ENCODE measurements around the gene AIM2. TPM values are rescaled to one million over a fixed set of nuclear protein-coding genes. Genes with fewer than 3 reads are reported as not detected.

Gene AIM2
- total RNA-seq, 1 experiment from 2014 or later = 1.1 TPM

DNA sequence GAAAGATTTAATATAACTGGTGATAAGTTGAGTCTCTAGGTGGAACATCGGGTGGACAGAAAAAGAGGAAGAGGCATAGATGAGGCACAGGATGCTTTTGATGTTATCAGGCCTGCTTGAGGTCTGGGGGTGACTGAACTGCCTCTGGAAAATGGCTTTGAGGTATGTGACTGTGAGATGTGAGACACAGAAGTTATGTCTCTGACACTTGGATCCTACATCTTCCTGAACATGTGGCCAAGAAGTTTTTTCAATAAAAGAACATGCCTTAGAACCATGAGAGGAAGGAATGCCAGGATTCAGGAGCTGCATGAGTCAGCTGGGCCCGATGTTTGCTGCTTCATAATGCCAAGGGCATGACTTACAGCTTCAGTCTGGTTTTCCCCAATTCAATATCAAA lies 11.5 kb upstream of the AIM2 start (continued):
- TF ChIP-seq, protein P1, sequence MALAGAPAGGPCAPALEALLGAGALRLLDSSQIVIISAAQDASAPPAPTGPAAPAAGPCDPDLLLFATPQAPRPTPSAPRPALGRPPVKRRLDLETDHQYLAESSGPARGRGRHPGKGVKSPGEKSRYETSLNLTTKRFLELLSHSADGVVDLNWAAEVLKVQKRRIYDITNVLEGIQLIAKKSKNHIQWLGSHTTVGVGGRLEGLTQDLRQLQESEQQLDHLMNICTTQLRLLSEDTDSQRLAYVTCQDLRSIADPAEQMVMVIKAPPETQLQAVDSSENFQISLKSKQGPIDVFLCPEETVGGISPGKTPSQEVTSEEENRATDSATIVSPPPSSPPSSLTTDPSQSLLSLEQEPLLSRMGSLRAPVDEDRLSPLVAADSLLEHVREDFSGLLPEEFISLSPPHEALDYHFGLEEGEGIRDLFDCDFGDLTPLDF (CRISPR knock-in tag; IDR thresholded peaks at IDR 0.05) = no peak
- TF ChIP-seq, protein P2, sequence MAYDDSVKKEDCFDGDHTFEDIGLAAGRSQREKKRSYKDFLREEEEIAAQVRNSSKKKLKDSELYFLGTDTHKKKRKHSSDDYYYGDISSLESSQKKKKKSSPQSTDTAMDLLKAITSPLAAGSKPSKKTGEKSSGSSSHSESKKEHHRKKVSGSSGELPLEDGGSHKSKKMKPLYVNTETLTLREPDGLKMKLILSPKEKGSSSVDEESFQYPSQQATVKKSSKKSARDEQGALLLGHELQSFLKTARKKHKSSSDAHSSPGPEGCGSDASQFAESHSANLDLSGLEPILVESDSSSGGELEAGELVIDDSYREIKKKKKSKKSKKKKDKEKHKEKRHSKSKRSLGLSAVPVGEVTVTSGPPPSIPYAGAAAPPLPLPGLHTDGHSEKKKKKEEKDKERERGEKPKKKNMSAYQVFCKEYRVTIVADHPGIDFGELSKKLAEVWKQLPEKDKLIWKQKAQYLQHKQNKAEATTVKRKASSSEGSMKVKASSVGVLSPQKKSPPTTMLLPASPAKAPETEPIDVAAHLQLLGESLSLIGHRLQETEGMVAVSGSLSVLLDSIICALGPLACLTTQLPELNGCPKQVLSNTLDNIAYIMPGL (CRISPR knock-in tag; IDR thresholded peaks at IDR 0.05) = no peak
- TF ChIP-seq HMGA2 (CRISPR knock-in tag; IDR thresholded peaks at IDR 0.05) = no peak
- TF ChIP-seq, protein P3, sequence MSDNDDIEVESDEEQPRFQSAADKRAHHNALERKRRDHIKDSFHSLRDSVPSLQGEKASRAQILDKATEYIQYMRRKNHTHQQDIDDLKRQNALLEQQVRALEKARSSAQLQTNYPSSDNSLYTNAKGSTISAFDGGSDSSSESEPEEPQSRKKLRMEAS (CRISPR knock-in tag; IDR thresholded peaks at IDR 0.05) = no peak

DNA sequence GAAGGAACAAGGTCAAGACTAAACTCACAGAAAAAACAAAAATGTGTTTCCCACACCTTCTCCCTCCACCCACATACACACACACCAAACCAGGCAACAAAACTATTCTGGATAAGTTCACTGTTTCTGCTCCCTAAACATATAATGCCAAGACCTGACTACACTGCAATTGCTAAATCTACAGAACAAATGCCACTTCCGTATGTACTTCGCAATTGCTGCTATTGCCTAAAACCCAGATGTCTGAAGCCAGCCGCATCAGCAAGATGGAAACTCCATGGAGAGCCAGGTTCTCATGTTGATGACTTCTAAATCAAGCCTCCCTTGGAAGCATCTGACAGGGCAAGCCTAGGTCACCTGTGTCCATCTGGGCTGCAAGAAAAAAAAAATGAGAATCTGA lies 8.3 kb upstream of the AIM2 start:
- no peak overlapping the region for H3K4me3 Mint-ChIP-seq
- ATAC-seq (no peak), DNase-seq (ENCODE audit: low spot score) (no peak)
- H3K27me3 Mint-ChIP-seq (ENCODE audit: low read depth) = no peaks in the 10 kb centered on the region
- no peaks in the 10 kb centered on the region for H3K36me3 Mint-ChIP-seq
- no peaks in the 10 kb centered on the region for H3K4me1 Mint-ChIP-seq
- ChIA-PET CTCF (no interaction called here), POLR2A (no interaction called here)
- H3K9me3 Mint-ChIP-seq = no peaks in the 10 kb centered on the region
- no peak for TF ChIP-seq GTF2I (CRISPR knock-in tag; conservative IDR thresholded peaks at IDR 0.05)
- TF ChIP-seq, protein P3 (CRISPR knock-in tag; IDR thresholded peaks at IDR 0.05) = no peak
- TF ChIP-seq, protein P4, sequence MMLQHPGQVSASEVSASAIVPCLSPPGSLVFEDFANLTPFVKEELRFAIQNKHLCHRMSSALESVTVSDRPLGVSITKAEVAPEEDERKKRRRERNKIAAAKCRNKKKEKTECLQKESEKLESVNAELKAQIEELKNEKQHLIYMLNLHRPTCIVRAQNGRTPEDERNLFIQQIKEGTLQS (CRISPR knock-in tag; conservative IDR thresholded peaks at IDR 0.05) = no peak
- no peak for TF ChIP-seq RORB (CRISPR knock-in tag; IDR thresholded peaks at IDR 0.05)
- TF ChIP-seq CREM (CRISPR knock-in tag; IDR thresholded peaks at IDR 0.05) = no peak
- TF ChIP-seq FOXK1 (CRISPR knock-in tag; IDR thresholded peaks at IDR 0.05) = no peak
- no peak for TF ChIP-seq SOX15 (CRISPR knock-in tag; IDR thresholded peaks at IDR 0.05)
- TF ChIP-seq, protein P5, sequence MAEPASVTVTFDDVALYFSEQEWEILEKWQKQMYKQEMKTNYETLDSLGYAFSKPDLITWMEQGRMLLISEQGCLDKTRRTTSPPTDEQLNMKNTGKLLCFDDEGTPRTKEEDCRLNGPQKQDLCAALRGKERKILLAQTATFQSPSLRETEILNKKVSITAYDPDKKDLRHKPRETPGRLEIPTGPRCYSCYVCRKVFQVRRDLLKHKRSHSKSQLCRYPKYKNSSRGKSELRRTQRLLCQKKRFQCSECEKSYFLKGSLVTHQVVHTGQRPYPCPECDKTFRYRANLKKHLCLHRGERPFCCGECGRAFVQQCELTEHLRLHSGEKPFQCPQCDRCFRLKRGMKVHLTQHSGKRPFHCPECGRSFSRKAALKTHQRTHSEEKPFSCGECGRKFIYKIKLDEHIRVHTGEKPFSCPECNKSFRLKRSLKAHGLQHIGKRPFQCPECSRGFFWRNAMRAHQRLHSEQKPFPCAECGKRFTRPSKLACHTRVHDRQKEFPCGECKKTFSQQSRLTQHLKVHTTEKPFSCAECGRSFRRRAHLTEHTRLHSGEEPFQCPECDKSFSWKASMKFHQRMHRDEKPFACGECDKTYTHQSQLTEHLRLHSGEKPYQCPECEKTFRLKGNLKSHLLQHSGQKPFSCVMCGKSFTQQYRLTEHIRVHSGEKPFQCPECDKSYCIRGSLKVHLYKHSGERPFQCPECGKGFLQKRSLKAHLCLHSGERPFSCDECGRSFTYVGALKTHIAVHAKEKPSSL (CRISPR knock-in tag; conservative IDR thresholded peaks at IDR 0.05) = no peak
- TF ChIP-seq, protein P6, sequence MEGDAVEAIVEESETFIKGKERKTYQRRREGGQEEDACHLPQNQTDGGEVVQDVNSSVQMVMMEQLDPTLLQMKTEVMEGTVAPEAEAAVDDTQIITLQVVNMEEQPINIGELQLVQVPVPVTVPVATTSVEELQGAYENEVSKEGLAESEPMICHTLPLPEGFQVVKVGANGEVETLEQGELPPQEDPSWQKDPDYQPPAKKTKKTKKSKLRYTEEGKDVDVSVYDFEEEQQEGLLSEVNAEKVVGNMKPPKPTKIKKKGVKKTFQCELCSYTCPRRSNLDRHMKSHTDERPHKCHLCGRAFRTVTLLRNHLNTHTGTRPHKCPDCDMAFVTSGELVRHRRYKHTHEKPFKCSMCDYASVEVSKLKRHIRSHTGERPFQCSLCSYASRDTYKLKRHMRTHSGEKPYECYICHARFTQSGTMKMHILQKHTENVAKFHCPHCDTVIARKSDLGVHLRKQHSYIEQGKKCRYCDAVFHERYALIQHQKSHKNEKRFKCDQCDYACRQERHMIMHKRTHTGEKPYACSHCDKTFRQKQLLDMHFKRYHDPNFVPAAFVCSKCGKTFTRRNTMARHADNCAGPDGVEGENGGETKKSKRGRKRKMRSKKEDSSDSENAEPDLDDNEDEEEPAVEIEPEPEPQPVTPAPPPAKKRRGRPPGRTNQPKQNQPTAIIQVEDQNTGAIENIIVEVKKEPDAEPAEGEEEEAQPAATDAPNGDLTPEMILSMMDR (IDR thresholded peaks at IDR 0.05) = no peak
- TF ChIP-seq TEAD4 (CRISPR knock-in tag; IDR thresholded peaks at IDR 0.05) = no peak
- TF ChIP-seq, protein P7, sequence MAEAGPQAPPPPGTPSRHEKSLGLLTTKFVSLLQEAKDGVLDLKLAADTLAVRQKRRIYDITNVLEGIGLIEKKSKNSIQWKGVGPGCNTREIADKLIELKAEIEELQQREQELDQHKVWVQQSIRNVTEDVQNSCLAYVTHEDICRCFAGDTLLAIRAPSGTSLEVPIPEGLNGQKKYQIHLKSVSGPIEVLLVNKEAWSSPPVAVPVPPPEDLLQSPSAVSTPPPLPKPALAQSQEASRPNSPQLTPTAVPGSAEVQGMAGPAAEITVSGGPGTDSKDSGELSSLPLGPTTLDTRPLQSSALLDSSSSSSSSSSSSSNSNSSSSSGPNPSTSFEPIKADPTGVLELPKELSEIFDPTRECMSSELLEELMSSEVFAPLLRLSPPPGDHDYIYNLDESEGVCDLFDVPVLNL (CRISPR knock-in tag; IDR thresholded peaks at IDR 0.05; ENCODE audit: borderline replicate concordance, low read depth) = no peak
- TF ChIP-seq, protein P8, sequence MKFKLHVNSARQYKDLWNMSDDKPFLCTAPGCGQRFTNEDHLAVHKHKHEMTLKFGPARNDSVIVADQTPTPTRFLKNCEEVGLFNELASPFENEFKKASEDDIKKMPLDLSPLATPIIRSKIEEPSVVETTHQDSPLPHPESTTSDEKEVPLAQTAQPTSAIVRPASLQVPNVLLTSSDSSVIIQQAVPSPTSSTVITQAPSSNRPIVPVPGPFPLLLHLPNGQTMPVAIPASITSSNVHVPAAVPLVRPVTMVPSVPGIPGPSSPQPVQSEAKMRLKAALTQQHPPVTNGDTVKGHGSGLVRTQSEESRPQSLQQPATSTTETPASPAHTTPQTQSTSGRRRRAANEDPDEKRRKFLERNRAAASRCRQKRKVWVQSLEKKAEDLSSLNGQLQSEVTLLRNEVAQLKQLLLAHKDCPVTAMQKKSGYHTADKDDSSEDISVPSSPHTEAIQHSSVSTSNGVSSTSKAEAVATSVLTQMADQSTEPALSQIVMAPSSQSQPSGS (CRISPR knock-in tag; IDR thresholded peaks at IDR 0.05; ENCODE audit: borderline replicate concordance, low read depth) = no peak
- no peak for TF ChIP-seq NFYB (CRISPR knock-in tag; conservative IDR thresholded peaks at IDR 0.05; ENCODE audit: low read depth)
- no peak for TF ChIP-seq CREB1 (CRISPR knock-in tag; IDR thresholded peaks at IDR 0.05)
- TF ChIP-seq, protein P9, sequence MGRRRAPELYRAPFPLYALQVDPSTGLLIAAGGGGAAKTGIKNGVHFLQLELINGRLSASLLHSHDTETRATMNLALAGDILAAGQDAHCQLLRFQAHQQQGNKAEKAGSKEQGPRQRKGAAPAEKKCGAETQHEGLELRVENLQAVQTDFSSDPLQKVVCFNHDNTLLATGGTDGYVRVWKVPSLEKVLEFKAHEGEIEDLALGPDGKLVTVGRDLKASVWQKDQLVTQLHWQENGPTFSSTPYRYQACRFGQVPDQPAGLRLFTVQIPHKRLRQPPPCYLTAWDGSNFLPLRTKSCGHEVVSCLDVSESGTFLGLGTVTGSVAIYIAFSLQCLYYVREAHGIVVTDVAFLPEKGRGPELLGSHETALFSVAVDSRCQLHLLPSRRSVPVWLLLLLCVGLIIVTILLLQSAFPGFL (CRISPR knock-in tag; IDR thresholded peaks at IDR 0.05; ENCODE audit: borderline replicate concordance) = no peak
- no peak for TF ChIP-seq SP1 (CRISPR knock-in tag; conservative IDR thresholded peaks at IDR 0.05)
- no peak overlapping the region for H3K27ac Mint-ChIP-seq

Data from WTC11 (cell line).